KMS-11 (cell line): ENCODE data around the gene PPP1R1B.
A peak's percentile ranks its signal among the peaks of the same experiment; 100 is the strongest.

Source experiments
- H2AFZ ChIP-seq: fragments of 200-600 bp; sonication (generic); 2 replicates; pipeline ENCODE4 v1.6.1; 2016; ENCODE audit warnings: antibody characterized with exemption, mixed run types, low read depth
- H3K27ac ChIP-seq: fragments of 200-600 bp; sonication (generic); 2 replicates; pipeline ENCODE4 v1.6.1; 2016; ENCODE audit warnings: mild to moderate bottlenecking, mixed run types
- H3K27me3 ChIP-seq: fragments of 200-600 bp; sonication (generic); 2 replicates; pipeline ENCODE4 v1.6.1; 2017; ENCODE audit warnings: mild to moderate bottlenecking, low read depth, mixed run types, moderate library complexity; ENCODE audit not compliant: insufficient read depth
- H3K36me3 ChIP-seq: fragments of 200-600 bp; sonication (generic); 2 replicates; pipeline ENCODE4 v1.6.1; 2017; ENCODE audit warnings: mild to moderate bottlenecking, mixed run types; ENCODE audit not compliant: insufficient read depth
- H3K4me1 ChIP-seq: fragments of 200-600 bp; sonication (generic); 2 replicates; pipeline ENCODE4 v1.6.1; 2016; ENCODE audit warnings: mild to moderate bottlenecking, low read depth, mixed run types; ENCODE audit not compliant: poor library complexity, severe bottlenecking
- H3K4me2 ChIP-seq: fragments of 200-600 bp; sonication (generic); 2 replicates; pipeline ENCODE4 v1.7.0; 2016; ENCODE audit warnings: mild to moderate bottlenecking, mixed run types
- H3K4me3 ChIP-seq: fragments of 200-600 bp; sonication (generic); IDR thresholded peaks from 2 replicates; pipeline ENCODE4 v1.6.1; 2017; ENCODE audit warnings: low read depth, low read length, mixed read lengths; ENCODE audit not compliant: insufficient read depth
- H3K79me2 ChIP-seq: fragments of 200-600 bp; sonication (generic); 2 replicates; pipeline ENCODE4 v1.6.1; 2016; ENCODE audit warnings: low read depth, mixed run types; ENCODE audit not compliant: insufficient read depth
- H3K9ac ChIP-seq: fragments of 200-600 bp; sonication (generic); 2 replicates; pipeline ENCODE4 v1.6.1; 2016; ENCODE audit warnings: mild to moderate bottlenecking, mixed run types
- H4K20me1 ChIP-seq: fragments of 200-600 bp; sonication (generic); 2 replicates; pipeline ENCODE4 v1.6.1; 2016; ENCODE audit warnings: mild to moderate bottlenecking, mixed run types; ENCODE audit not compliant: insufficient read depth
- TF ChIP-seq, protein P1 (sequence below): fragments of 200-600 bp; sonication (generic); conservative IDR thresholded peaks from 2 replicates; pipeline ENCODE4 v1.6.1; 2017; ENCODE audit warnings: low read depth, mild to moderate bottlenecking, antibody characterized with exemption, low read length, moderate library complexity, mixed read lengths

PPP1R1B gene

GRCh38 chr17:39632153-39632941 lies 5.6 kb downstream of the PPP1R1B start:
- TF ChIP-seq, protein P1, sequence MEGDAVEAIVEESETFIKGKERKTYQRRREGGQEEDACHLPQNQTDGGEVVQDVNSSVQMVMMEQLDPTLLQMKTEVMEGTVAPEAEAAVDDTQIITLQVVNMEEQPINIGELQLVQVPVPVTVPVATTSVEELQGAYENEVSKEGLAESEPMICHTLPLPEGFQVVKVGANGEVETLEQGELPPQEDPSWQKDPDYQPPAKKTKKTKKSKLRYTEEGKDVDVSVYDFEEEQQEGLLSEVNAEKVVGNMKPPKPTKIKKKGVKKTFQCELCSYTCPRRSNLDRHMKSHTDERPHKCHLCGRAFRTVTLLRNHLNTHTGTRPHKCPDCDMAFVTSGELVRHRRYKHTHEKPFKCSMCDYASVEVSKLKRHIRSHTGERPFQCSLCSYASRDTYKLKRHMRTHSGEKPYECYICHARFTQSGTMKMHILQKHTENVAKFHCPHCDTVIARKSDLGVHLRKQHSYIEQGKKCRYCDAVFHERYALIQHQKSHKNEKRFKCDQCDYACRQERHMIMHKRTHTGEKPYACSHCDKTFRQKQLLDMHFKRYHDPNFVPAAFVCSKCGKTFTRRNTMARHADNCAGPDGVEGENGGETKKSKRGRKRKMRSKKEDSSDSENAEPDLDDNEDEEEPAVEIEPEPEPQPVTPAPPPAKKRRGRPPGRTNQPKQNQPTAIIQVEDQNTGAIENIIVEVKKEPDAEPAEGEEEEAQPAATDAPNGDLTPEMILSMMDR: no peak
- Histone ChIP-seq H3K4me1 (peaks cover 20% of the 10 kb centered on the region), H3K4me2 (no peak overlapping the region), H3K4me3 (no peak overlapping the region), H3K79me2 (no peaks in the 10 kb centered on the region; the same call in 1 of the 2 replicates), H3K27me3 (peaks cover 8% of the 10 kb centered on the region; the same call in 1 of the 2 replicates), H3K36me3 (no peaks in the 10 kb centered on the region), H3K9ac (no peak overlapping the region), H2AFZ (no peak overlapping the region), H4K20me1 (no peaks in the 10 kb centered on the region), H3K27ac (no peak overlapping the region)

- Histone ChIP-seq H3K79me2 (peaks cover 12% of the 10 kb centered on the region; the same call in 1 of the 2 replicates), H3K9ac (no peak overlapping the region), H3K27ac (no peak overlapping the region), H2AFZ (no peak overlapping the region), H3K36me3 (no peaks in the 10 kb centered on the region), H3K27me3 (peaks cover 8% of the 10 kb centered on the region; the same call in 1 of the 2 replicates), H3K4me2 (no peak overlapping the region), H3K4me3 (no peak overlapping the region), H3K4me1 (peaks cover 31% of the 10 kb centered on the region), H4K20me1 (no peaks in the 10 kb centered on the region)
- TF ChIP-seq, protein P1: no peak
These were observed 6.9 kb downstream of the PPP1R1B start for GRCh38 chr17:39633570-39634183.

DNA sequence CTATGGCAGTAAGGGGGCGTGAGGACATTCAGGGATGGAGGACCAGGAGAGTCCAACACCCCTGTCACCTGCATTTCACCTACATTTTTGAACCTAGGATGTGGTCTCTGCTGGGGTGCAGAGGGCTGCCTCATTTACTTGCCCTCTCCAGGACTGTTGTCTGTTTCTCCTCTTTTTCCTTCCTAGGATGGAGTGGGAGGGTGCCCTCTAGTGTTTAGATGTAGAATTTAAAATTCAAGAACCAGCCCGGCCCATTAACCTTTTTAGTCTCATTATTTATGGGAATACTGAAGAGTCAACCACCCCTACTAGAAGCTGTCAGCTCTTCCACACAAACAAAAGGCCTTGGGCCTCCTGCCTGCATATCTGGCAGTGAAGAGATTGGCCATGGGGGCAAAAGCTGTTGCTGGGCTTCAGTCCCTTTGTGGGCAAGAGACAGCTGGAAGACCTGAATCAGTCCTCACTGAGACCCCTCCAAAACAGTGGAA lies 7.7 kb downstream of the PPP1R1B start:
- no peak overlapping the region; the same call in 1 of the 2 replicates for H3K4me2 ChIP-seq
- TF ChIP-seq, protein P1: peak; percentile 99
- no peak overlapping the region for H3K27ac ChIP-seq
- H3K4me3 ChIP-seq: no peak overlapping the region
- H2AFZ ChIP-seq: 0 out of 2 replicates have a peak overlapping the region, but pooled peaks have one; percentile 5
- H3K79me2 ChIP-seq: peaks cover 19% of the 10 kb centered on the region; the same call in 1 of the 2 replicates
- no peaks in the 10 kb centered on the region for H4K20me1 ChIP-seq
- no peak overlapping the region for H3K9ac ChIP-seq
- no peaks in the 10 kb centered on the region for H3K36me3 ChIP-seq
- H3K27me3 ChIP-seq: peaks cover 4% of the 10 kb centered on the region; the same call in 1 of the 2 replicates
- H3K4me1 ChIP-seq: peaks cover 38% of the 10 kb centered on the region

GRCh38 chr17:39635614-39636176 lies 8.9 kb downstream of the PPP1R1B start:
- Histone ChIP-seq H3K27ac (no peak overlapping the region), H3K27me3 (no peaks in the 10 kb centered on the region), H3K9ac (no peak overlapping the region; the same call in 1 of the 2 replicates), H4K20me1 (no peaks in the 10 kb centered on the region), H3K4me3 (no peak overlapping the region), H2AFZ (no peak overlapping the region; the same call in 1 of the 2 replicates), H3K79me2 (peaks cover 20% of the 10 kb centered on the region; the same call in 1 of the 2 replicates), H3K4me2 (peak overlapping the region; percentile 100; the same call in 1 of the 2 replicates), H3K36me3 (no peaks in the 10 kb centered on the region), H3K4me1 (peaks cover 44% of the 10 kb centered on the region)
- TF ChIP-seq, protein P1: no peak
